ENCODE measurements around the gene DTX1.
A peak's percentile ranks its signal among the peaks of the same experiment; 100 is the strongest.

Gene DTX1

GRCh38 chr12:113088971-113089756 is 32.6 kb downstream of the DTX1 start:
- H3K27me3 Mint-ChIP-seq, result no peaks in the 10 kb centered on the region
- peak overlapping the region; percentile 92 for H3K27ac Mint-ChIP-seq
- DNase-seq (no peak), ATAC-seq (replicated peaks) (peak; percentile 22 to 29)
- H3K4me3 Mint-ChIP-seq, result peak overlapping the region; percentile 75 to 76
- H3K36me3 Mint-ChIP-seq, result peaks cover 82 to 91% of the 10 kb centered on the region in 2 donors
- H3K4me1 Mint-ChIP-seq, result peaks cover 79 to 90% of the 10 kb centered on the region in 2 donors
- no peaks in the 10 kb centered on the region for H3K9me3 Mint-ChIP-seq

- H3K27me3 Mint-ChIP-seq, result no peaks in the 10 kb centered on the region
- peaks cover 73 to 83% of the 10 kb centered on the region in 2 donors for H3K4me1 Mint-ChIP-seq
- ATAC-seq (replicated peaks) (no peak), DNase-seq (no peak)
- H3K4me3 Mint-ChIP-seq, result peak overlapping the region; percentile 75 to 76
- peak overlapping the region; percentile 92 for H3K27ac Mint-ChIP-seq
- peaks cover 77 to 85% of the 10 kb centered on the region in 2 donors for H3K36me3 Mint-ChIP-seq
- no peaks in the 10 kb centered on the region for H3K9me3 Mint-ChIP-seq
Observed at GRCh38 chr12:113089839-113090238, 33.3 kb downstream of the DTX1 start.

- H3K9me3 Mint-ChIP-seq, result no peaks in the 10 kb centered on the region
- peaks cover 69 to 80% of the 10 kb centered on the region in 2 donors for H3K4me1 Mint-ChIP-seq
- DNase-seq (peak; percentile 56), ATAC-seq (replicated peaks) (peak; percentile 57 to 68)
- peak overlapping the region; percentile 4 to 31 for H3K4me3 Mint-ChIP-seq
- no peaks in the 10 kb centered on the region for H3K27me3 Mint-ChIP-seq
- H3K36me3 Mint-ChIP-seq, result peaks cover 76 to 84% of the 10 kb centered on the region in 2 donors
- H3K27ac Mint-ChIP-seq, result peak overlapping the region; percentile 92
Observed at GRCh38 chr12:113090740-113091139, 34.2 kb downstream of the DTX1 start.

- H3K9me3 Mint-ChIP-seq, result no peaks in the 10 kb centered on the region
- H3K4me1 Mint-ChIP-seq, result peaks cover 63 to 72% of the 10 kb centered on the region in 2 donors
- no peaks in the 10 kb centered on the region for H3K27me3 Mint-ChIP-seq
- no peak for DNase-seq
- ATAC-seq (replicated peaks), result no peak
- H3K36me3 Mint-ChIP-seq, result peaks cover 70 to 84% of the 10 kb centered on the region in 2 donors
- peak overlapping the region; percentile 92 for H3K27ac Mint-ChIP-seq
- peak overlapping the region in 1 of 2 donors; percentile 4 for H3K4me3 Mint-ChIP-seq
Observed at GRCh38 chr12:113091506-113091905, 35.0 kb downstream of the DTX1 start.

GRCh38 chr12:113092607-113093408 is 36.3 kb downstream of the DTX1 start:
- no peak for DNase-seq
- H3K4me1 Mint-ChIP-seq, result peaks cover 51 to 72% of the 10 kb centered on the region in 2 donors
- no peaks in the 10 kb centered on the region for H3K27me3 Mint-ChIP-seq
- ATAC-seq (replicated peaks), result peak; percentile 45 to 50
- H3K36me3 Mint-ChIP-seq, result peaks cover 72 to 82% of the 10 kb centered on the region in 2 donors
- H3K9me3 Mint-ChIP-seq, result no peaks in the 10 kb centered on the region
- peak overlapping the region; percentile 82 to 84 for H3K4me3 Mint-ChIP-seq
- H3K27ac Mint-ChIP-seq, result peak overlapping the region; percentile 86

GRCh38 chr12:113093409-113094101 is 37.0 kb downstream of the DTX1 start:
- DNase-seq (no peak), ATAC-seq (replicated peaks) (no peak)
- Mint-ChIP-seq H3K27me3 (no peaks in the 10 kb centered on the region), H3K4me1 (peaks cover 51 to 71% of the 10 kb centered on the region in 2 donors), H3K4me3 (no peak overlapping the region), H3K9me3 (no peaks in the 10 kb centered on the region), H3K36me3 (peaks cover 65 to 79% of the 10 kb centered on the region in 2 donors), H3K27ac (peak overlapping the region; percentile 70)

GRCh38 chr12:113094738-113095137 is 38.2 kb downstream of the DTX1 start:
- no peaks in the 10 kb centered on the region for H3K9me3 Mint-ChIP-seq
- peaks cover 48 to 70% of the 10 kb centered on the region in 2 donors for H3K4me1 Mint-ChIP-seq
- DNase-seq, result no peak
- peak overlapping the region; percentile 92 for H3K27ac Mint-ChIP-seq
- H3K4me3 Mint-ChIP-seq, result no peak overlapping the region
- ATAC-seq (replicated peaks), result no peak
- peaks cover 61 to 79% of the 10 kb centered on the region in 2 donors for H3K36me3 Mint-ChIP-seq
- no peaks in the 10 kb centered on the region for H3K27me3 Mint-ChIP-seq

GRCh38 chr12:113095405-113095804 is 38.9 kb downstream of the DTX1 start:
- Mint-ChIP-seq H3K4me1 (peaks cover 42 to 67% of the 10 kb centered on the region in 2 donors), H3K36me3 (peaks cover 59 to 75% of the 10 kb centered on the region in 2 donors), H3K9me3 (no peaks in the 10 kb centered on the region), H3K4me3 (peak overlapping the region in 1 of 2 donors; percentile 29), H3K27ac (peak overlapping the region; percentile 92), H3K27me3 (no peaks in the 10 kb centered on the region)
- DNase-seq (no peak), ATAC-seq (replicated peaks) (no peak)

GRCh38 chr12:113096675-113097461 is 40.3 kb downstream of the DTX1 start:
- Mint-ChIP-seq H3K4me1 (peaks cover 39 to 66% of the 10 kb centered on the region in 2 donors), H3K27me3 (no peaks in the 10 kb centered on the region), H3K9me3 (no peaks in the 10 kb centered on the region), H3K36me3 (peaks cover 52 to 66% of the 10 kb centered on the region in 2 donors), H3K27ac (peak overlapping the region; percentile 85), H3K4me3 (peak overlapping the region in 1 of 2 donors; percentile 6)
- ATAC-seq (replicated peaks), result peak in 1 of 2 donors; percentile 13
- no peak for DNase-seq

GRCh38 chr12:113097716-113098440 is 41.3 kb downstream of the DTX1 start:
- Mint-ChIP-seq H3K4me3 (peak overlapping the region in 1 of 2 donors; percentile 46), H3K27ac (peak overlapping the region; percentile 89)

GRCh38 chr12:113098441-113099028 is 42.0 kb downstream of the DTX1 start:
- Mint-ChIP-seq H3K27ac (peak overlapping the region; percentile 89), H3K4me3 (peak overlapping the region in 1 of 2 donors; percentile 46), H3K4me1 (peaks cover 31 to 63% of the 10 kb centered on the region in 2 donors), H3K9me3 (no peaks in the 10 kb centered on the region), H3K36me3 (peaks cover 48 to 60% of the 10 kb centered on the region in 2 donors), H3K27me3 (no peaks in the 10 kb centered on the region)
- ATAC-seq (replicated peaks), result peak; percentile 69
- DNase-seq, result peak; percentile 65

More at GRCh38 chr12:113097716-113098440, 41.3 kb downstream of the DTX1 start:
- H3K4me1 Mint-ChIP-seq, result peaks cover 33 to 65% of the 10 kb centered on the region in 2 donors
- H3K36me3 Mint-ChIP-seq, result peaks cover 49 to 60% of the 10 kb centered on the region in 2 donors
- DNase-seq, result no peak
- H3K27me3 Mint-ChIP-seq, result no peaks in the 10 kb centered on the region
- peak; percentile 16 to 24 for ATAC-seq (replicated peaks)
- no peaks in the 10 kb centered on the region for H3K9me3 Mint-ChIP-seq

GRCh38 chr12:113099364-113099763 is 42.8 kb downstream of the DTX1 start:
- DNase-seq, result no peak
- ATAC-seq (replicated peaks), result no peak
- Mint-ChIP-seq H3K27me3 (no peaks in the 10 kb centered on the region), H3K36me3 (peaks cover 41 to 60% of the 10 kb centered on the region in 2 donors), H3K27ac (peak overlapping the region; percentile 89), H3K4me1 (peaks cover 37 to 70% of the 10 kb centered on the region in 2 donors), H3K9me3 (no peaks in the 10 kb centered on the region), H3K4me3 (peak overlapping the region in 1 of 2 donors; percentile 57)
